Sigmoid colon (tissue), 4 donors: Measurements from ENCODE around the gene EMC10.

Experiments
- EP300 ChIP-seq, 4 donors: sonication (generic); formaldehyde crosslinking; IDR thresholded peaks; one replicate each; pipeline ENCODE4 v1.6.1; 2017; ENCODE audit warnings: antibody characterized with exemption in 4 of 4
- POLR2A ChIP-seq, 2 donors: fragments of 450-650 bp; IDR thresholded peaks; one replicate each; pipeline ENCODE4 v1.6.1; 2016; ENCODE audit warnings: antibody characterized with exemption in 2 of 2, mild to moderate bottlenecking in 2 of 2, moderate library complexity in 2 of 2
- POLR2AphosphoS5 ChIP-seq, 4 donors: sonication (generic); formaldehyde crosslinking; IDR thresholded peaks; one replicate each; pipeline ENCODE4 v1.6.1; 2017; ENCODE audit warnings: antibody characterized with exemption in 4 of 4
- TF ChIP-seq, protein P1 (sequence below), 4 experiments: fragments of 450-650 bp in 3 of 4; fragments of 200-600 bp in 1 of 4; IDR thresholded peaks; one replicate each; pipeline ENCODE4 v1.5.1; 2016 to 2019; ENCODE audit warnings: antibody characterized with exemption in 4 of 4, mild to moderate bottlenecking in 3 of 4, moderate library complexity in 2 of 4

DNA sequence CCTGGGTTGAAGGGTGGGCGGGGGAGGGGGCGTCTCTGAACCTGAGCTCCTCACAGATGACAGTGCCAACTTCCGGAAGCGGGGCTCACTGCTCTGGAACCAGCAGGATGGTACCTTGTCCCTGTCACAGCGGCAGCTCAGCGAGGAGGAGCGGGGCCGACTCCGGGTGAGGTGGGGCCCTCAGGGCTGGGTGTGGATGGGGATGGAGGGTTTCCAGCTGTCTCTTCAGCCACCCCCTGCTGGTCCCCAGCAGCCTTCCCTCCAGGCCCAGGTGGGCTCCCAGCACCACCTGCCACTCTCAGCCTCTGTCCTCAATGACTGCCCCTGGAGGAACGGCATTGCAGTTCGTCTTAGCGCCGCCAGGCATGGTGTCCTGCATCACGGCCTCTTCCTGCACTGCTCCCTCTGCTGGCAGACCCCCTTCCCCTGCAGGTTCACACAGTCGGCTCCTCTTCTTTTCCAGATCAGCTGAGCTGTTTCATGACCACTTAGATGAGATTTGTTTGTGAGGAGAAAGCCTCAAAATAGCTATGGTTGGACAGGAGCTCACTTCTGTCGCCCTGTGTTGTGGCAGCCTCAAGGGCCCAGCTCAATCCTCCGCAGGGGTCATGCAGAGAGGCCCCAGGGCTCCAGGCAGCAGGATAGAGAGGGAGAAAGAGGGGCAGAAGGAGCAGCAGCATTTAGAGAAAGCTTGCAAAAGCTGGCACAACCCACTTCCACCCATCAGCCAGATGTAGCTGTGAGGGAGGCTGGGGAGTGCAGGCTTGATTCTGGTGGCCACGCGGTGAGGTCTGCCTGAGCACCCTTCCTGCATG is 2.8 kb downstream of the EMC10 start:
- TF ChIP-seq POLR2A (IDR thresholded peaks at IDR 0.05) (no peak), POLR2AphosphoS5 (IDR thresholded peaks at IDR 0.05) (no peak), EP300 (IDR thresholded peaks at IDR 0.05) (no peak)
- TF ChIP-seq, protein P1, sequence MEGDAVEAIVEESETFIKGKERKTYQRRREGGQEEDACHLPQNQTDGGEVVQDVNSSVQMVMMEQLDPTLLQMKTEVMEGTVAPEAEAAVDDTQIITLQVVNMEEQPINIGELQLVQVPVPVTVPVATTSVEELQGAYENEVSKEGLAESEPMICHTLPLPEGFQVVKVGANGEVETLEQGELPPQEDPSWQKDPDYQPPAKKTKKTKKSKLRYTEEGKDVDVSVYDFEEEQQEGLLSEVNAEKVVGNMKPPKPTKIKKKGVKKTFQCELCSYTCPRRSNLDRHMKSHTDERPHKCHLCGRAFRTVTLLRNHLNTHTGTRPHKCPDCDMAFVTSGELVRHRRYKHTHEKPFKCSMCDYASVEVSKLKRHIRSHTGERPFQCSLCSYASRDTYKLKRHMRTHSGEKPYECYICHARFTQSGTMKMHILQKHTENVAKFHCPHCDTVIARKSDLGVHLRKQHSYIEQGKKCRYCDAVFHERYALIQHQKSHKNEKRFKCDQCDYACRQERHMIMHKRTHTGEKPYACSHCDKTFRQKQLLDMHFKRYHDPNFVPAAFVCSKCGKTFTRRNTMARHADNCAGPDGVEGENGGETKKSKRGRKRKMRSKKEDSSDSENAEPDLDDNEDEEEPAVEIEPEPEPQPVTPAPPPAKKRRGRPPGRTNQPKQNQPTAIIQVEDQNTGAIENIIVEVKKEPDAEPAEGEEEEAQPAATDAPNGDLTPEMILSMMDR (IDR thresholded peaks at IDR 0.05), result peak in 1 of 4 experiments; percentile 17
